Measurements from ENCODE around the gene DNAI2.

The DNAI2 gene

DNA sequence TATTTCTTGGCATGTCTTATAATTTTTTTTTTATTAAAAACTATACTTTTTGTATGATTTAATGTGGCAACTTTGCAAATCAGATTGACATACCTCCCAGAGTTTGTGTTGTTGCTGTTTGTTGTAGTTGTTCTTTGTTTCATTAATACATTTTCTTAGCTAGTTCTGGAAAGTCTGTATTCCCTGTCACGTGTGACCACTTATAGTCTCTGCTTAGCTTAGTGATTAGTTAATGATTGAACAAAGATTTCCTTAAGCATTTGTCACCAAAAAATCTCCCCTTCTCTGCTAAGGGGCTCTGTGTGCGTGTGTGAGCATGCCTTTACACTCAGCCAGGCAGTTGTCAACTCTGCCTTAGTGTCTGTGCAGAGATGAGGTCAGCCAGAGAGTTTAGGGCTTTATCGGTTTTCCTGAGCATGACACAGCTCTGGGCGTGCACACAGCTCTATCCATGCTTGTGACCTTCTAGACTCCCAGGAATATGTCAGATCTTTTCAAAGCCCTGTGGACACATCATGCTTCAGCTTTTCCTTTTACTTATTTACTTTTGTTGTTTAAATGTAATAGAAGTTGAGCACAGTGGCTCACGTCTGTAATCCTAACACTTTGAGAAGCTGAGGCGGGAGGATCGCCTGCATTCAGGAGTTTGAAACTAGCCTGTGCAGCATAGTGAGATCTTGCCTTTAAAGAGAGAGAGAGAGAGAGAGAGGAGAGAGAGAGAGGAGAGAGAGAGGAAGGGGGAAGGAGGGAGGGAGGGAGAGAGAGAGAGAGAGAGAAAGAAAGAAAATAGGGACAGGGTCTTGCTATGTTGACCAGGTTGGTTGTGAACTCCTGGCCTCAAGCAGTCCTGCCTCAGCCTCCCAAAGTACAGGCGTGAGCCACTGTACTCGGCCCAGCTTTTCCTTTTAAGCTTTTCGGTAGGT, 21.9 kb downstream of the DNAI2 start:
- TF ChIP-seq, protein P1, sequence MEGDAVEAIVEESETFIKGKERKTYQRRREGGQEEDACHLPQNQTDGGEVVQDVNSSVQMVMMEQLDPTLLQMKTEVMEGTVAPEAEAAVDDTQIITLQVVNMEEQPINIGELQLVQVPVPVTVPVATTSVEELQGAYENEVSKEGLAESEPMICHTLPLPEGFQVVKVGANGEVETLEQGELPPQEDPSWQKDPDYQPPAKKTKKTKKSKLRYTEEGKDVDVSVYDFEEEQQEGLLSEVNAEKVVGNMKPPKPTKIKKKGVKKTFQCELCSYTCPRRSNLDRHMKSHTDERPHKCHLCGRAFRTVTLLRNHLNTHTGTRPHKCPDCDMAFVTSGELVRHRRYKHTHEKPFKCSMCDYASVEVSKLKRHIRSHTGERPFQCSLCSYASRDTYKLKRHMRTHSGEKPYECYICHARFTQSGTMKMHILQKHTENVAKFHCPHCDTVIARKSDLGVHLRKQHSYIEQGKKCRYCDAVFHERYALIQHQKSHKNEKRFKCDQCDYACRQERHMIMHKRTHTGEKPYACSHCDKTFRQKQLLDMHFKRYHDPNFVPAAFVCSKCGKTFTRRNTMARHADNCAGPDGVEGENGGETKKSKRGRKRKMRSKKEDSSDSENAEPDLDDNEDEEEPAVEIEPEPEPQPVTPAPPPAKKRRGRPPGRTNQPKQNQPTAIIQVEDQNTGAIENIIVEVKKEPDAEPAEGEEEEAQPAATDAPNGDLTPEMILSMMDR (IDR thresholded peaks at IDR 0.05; ENCODE audit: borderline replicate concordance, insufficient read depth, low read depth, low read length): no peak
- H3K4me3 ChIP-seq (ENCODE audit: low read depth, low read length): no peak overlapping the region

DNA sequence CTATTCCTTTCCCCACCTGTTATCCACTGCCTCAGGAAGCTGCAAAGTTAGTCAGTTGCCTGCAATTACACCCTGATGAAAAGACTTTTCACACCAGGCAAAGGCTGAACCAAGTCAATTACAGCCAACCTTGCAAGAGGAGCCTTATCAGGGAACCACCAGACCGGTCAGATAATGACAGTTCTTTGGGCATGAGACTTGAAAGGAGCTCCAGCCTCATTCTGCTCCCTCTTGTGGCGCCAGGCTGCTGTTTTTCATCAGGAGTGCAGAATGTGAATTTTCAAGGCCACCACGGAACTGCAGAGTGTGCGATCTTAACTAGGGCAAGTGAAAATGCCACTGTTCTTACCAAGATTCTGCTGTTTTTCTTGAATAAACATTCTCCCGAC, 22.5 kb downstream of the DNAI2 start:
- TF ChIP-seq, protein P1 (IDR thresholded peaks at IDR 0.05; ENCODE audit: borderline replicate concordance, insufficient read depth, low read depth, low read length): peak; percentile 45; the same call in 1 of the 2 replicates
- no peak overlapping the region for H3K4me3 ChIP-seq (ENCODE audit: low read depth, low read length)

DNA sequence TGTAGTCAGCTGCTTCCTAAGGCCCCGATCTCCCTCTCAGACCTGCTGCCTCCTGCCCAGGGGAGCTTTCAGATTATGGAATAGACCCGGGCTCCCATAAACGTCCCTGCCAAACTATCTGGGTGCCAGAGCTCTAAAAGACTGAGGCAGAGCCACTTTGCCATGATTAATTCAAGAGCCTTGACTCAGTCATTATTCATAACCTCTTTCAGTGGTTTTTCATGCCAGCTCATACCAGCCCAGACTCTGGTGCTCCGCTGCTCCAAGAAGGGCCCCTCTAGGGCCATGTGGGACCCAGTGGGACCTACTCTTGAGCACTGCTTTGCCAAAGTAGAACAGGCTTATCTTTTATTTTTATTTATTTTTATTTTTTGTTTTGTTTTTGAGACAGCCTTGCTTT, 23.9 kb downstream of the DNAI2 start:
- TF ChIP-seq, protein P1 (IDR thresholded peaks at IDR 0.05; ENCODE audit: borderline replicate concordance, insufficient read depth, low read depth, low read length): no peak
- H3K4me3 ChIP-seq (ENCODE audit: low read depth, low read length): no peak overlapping the region

DNA sequence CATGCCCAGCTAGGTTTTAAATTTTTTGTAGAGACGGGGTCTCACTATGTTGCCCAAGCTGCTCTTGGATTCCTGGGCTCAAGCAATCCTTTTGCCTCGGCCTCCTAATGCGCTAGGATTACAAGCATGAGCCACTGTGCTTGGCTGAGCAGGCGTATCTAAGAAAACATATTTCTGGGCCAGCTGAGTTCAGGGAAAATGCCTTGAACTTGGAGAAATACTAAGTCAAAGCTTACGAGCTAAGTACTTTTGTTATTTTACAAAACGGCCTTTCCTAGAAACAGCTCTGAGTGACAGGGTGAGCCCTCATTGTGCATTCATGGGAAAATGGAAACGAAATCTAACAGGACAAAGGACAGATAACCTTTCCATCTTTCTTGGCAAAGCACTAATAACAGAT, 24.7 kb downstream of the DNAI2 start:
- TF ChIP-seq, protein P1 (IDR thresholded peaks at IDR 0.05; ENCODE audit: borderline replicate concordance, insufficient read depth, low read depth, low read length): no peak
- no peak overlapping the region for H3K4me3 ChIP-seq (ENCODE audit: low read depth, low read length)

DNA sequence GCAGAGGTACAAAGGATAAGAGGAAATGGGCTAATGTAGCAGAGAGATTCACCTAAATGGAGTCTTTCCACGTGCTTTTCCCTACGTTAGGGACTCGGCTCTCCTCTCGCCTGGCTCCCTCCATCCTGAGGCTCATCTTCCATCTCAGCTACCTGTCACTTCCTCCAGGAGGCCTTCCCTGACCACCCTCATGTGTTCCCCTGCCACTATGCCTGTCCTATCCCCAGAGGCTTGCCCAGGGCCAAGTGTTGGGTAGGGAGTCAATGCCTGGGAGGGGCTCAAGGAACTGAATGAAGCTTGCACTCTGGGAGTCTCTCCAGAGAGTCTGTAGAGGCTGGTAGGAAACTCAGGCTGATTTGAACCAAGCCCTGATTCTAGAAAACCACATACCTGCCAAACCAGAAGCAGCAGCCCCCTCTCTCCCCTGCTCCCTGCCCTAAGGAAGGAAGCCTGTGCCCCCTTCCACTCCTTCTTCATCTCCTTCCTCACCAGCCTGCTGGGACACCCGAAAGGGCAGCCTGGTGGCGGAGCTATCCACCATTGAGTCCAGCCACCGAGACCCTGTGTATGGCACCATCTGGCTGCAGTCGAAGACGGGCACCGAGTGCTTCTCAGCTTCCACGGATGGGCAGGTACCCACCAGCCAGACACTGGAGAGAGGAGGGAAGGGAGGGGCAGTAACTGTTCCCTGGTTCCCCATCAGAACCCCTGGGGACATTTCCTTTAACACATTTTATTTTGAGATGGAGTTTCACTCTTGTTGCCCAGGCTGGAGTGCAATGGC, 25.4 kb downstream of the DNAI2 start:
- no peak overlapping the region for H3K4me3 ChIP-seq (ENCODE audit: low read depth, low read length)
- TF ChIP-seq, protein P1 (IDR thresholded peaks at IDR 0.05; ENCODE audit: borderline replicate concordance, insufficient read depth, low read depth, low read length): no peak

DNA sequence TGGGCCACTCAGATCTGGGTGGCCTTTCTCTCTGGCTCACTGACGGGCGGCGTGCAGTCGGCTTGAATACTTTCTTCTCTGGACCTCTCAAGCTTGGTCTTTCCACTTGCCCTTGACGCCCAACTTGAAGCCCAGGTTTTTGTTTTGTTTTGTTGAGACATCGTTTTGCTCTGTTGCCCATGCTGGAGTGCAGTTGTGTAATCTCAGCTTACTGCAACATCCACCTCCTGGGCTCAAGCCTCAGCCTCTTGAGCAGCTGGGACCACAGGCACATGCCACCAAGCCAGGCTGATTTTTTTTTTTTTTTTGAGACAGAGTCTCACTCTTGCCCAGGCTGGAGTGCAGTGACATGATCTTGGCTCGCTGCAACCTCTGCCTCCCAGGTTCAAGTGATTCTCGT, 29.3 kb downstream of the DNAI2 start:
- TF ChIP-seq, protein P1 (IDR thresholded peaks at IDR 0.05; ENCODE audit: borderline replicate concordance, insufficient read depth, low read depth, low read length): no peak

More for the DNA sequence above, 29.3 kb downstream of the DNAI2 start:
- H3K4me3 ChIP-seq (ENCODE audit: low read depth, low read length): no peak overlapping the region

Measured in GM12875 (cell line).